ENCODE results near the gene MROH8.

DNA sequence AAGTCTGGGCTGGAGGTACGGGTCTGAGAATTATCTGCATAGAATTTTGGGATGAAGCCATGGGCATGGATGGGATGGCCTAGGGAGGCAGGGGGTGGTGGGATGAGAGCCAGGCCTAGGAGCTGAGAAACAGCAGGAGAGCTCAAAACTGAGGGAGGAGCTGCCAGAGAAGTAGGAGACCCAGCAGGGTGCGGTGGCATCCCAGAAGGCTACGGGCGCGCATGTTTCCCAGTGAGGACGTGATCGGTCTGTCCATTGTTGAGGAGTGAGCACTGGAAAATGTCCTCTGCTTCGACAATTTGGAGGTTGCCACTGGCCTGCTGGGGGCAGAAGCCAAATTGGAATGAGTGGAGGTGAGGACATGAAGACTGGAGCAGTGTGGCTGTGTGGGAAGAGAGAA lies 14.5 kb upstream of the MROH8 start:
- TF ChIP-seq, protein P1, sequence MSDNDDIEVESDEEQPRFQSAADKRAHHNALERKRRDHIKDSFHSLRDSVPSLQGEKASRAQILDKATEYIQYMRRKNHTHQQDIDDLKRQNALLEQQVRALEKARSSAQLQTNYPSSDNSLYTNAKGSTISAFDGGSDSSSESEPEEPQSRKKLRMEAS (IDR thresholded peaks at IDR 0.05; ENCODE audit: low read depth): no peak
- TF ChIP-seq, protein P2, sequence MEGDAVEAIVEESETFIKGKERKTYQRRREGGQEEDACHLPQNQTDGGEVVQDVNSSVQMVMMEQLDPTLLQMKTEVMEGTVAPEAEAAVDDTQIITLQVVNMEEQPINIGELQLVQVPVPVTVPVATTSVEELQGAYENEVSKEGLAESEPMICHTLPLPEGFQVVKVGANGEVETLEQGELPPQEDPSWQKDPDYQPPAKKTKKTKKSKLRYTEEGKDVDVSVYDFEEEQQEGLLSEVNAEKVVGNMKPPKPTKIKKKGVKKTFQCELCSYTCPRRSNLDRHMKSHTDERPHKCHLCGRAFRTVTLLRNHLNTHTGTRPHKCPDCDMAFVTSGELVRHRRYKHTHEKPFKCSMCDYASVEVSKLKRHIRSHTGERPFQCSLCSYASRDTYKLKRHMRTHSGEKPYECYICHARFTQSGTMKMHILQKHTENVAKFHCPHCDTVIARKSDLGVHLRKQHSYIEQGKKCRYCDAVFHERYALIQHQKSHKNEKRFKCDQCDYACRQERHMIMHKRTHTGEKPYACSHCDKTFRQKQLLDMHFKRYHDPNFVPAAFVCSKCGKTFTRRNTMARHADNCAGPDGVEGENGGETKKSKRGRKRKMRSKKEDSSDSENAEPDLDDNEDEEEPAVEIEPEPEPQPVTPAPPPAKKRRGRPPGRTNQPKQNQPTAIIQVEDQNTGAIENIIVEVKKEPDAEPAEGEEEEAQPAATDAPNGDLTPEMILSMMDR (IDR thresholded peaks at IDR 0.05): no peak
- TF ChIP-seq, protein P3, sequence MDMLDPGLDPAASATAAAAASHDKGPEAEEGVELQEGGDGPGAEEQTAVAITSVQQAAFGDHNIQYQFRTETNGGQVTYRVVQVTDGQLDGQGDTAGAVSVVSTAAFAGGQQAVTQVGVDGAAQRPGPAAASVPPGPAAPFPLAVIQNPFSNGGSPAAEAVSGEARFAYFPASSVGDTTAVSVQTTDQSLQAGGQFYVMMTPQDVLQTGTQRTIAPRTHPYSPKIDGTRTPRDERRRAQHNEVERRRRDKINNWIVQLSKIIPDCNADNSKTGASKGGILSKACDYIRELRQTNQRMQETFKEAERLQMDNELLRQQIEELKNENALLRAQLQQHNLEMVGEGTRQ (IDR thresholded peaks at IDR 0.05; ENCODE audit: borderline replicate concordance, low read depth, low read length): no peak
- TF ChIP-seq RXRA (IDR thresholded peaks at IDR 0.05; ENCODE audit: borderline replicate concordance, low read depth): no peak
- no peak for TF ChIP-seq GABPA (IDR thresholded peaks at IDR 0.05; ENCODE audit: low read depth)
- TF ChIP-seq POLR2AphosphoS5 (IDR thresholded peaks at IDR 0.05; ENCODE audit: low read depth, low read length): no peak
- TF ChIP-seq CHD2 (IDR thresholded peaks at IDR 0.05; ENCODE audit: low read length, partially characterized antibody): no peak
